Chondrocyte (in vitro differentiated cells): ENCODE results near the gene CHST7. TPM values are rescaled to one million over a fixed set of nuclear protein-coding genes. Genes with fewer than 3 reads are reported as not detected.

Experiments used
- DNase-seq: peaks from one replicate; pipeline ENCODE4 v3.0.0; 2021; ENCODE audit warnings: mixed read lengths, low spot score
- H3K27ac Mint-ChIP-seq: one replicate; pipeline ENCODE4 v1.8.0; 2021; ENCODE audit warnings: mild to moderate bottlenecking, moderate library complexity, mixed read lengths; ENCODE audit not compliant: unreplicated experiment
- H3K27me3 Mint-ChIP-seq: 2 replicates; pipeline ENCODE4 v1.8.0; 2021; ENCODE audit warnings: low read depth, mixed read lengths
- H3K36me3 Mint-ChIP-seq: 2 replicates; pipeline ENCODE4 v1.8.0; 2021; ENCODE audit warnings: low read depth, mixed read lengths
- H3K4me1 Mint-ChIP-seq: 2 replicates; pipeline ENCODE4 v1.8.0; 2021; ENCODE audit warnings: low read depth, mild to moderate bottlenecking, mixed read lengths
- H3K4me3 Mint-ChIP-seq: one replicate; pipeline ENCODE4 v1.8.0; 2021; ENCODE audit warnings: mild to moderate bottlenecking, moderate library complexity, mixed read lengths; ENCODE audit not compliant: unreplicated experiment
- H3K9me3 Mint-ChIP-seq: 2 replicates; pipeline ENCODE4 v1.8.0; 2021; ENCODE audit warnings: low read depth, mixed read lengths
- total RNA-seq: library from RNA; stranded (reverse); gene quantifications from 3 replicates; pipeline ENCODE4 v1.2.1, GENCODE V29; 2021
- TF ChIP-seq, protein P1 (sequence below): fragments of 200-600 bp; sonication (generic); IDR thresholded peaks from 2 replicates; pipeline ENCODE4 v1.5.0; 2021; ENCODE audit warnings: antibody characterized with exemption, mild to moderate bottlenecking, moderate library complexity

The CHST7 gene
- total RNA-seq, 1 donor from 2014 or later: 7.0 TPM

- no peak for DNase-seq
- Mint-ChIP-seq H3K27ac (no peak overlapping the region), H3K9me3 (peaks cover 4% of the 10 kb centered on the region), H3K4me1 (peaks cover 56% of the 10 kb centered on the region), H3K4me3 (no peak overlapping the region), H3K36me3 (no peaks in the 10 kb centered on the region), H3K27me3 (no peaks in the 10 kb centered on the region)
- TF ChIP-seq, protein P1, sequence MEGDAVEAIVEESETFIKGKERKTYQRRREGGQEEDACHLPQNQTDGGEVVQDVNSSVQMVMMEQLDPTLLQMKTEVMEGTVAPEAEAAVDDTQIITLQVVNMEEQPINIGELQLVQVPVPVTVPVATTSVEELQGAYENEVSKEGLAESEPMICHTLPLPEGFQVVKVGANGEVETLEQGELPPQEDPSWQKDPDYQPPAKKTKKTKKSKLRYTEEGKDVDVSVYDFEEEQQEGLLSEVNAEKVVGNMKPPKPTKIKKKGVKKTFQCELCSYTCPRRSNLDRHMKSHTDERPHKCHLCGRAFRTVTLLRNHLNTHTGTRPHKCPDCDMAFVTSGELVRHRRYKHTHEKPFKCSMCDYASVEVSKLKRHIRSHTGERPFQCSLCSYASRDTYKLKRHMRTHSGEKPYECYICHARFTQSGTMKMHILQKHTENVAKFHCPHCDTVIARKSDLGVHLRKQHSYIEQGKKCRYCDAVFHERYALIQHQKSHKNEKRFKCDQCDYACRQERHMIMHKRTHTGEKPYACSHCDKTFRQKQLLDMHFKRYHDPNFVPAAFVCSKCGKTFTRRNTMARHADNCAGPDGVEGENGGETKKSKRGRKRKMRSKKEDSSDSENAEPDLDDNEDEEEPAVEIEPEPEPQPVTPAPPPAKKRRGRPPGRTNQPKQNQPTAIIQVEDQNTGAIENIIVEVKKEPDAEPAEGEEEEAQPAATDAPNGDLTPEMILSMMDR: no peak
Observed at GRCh38 chrX:46580613-46581012, 7.0 kb downstream of the CHST7 start.

GRCh38 chrX:46582325-46582724 lies 8.8 kb downstream of the CHST7 start:
- TF ChIP-seq, protein P1: no peak
- Mint-ChIP-seq H3K36me3 (no peaks in the 10 kb centered on the region), H3K9me3 (peaks cover 4% of the 10 kb centered on the region), H3K4me3 (no peak overlapping the region), H3K4me1 (peaks cover 54% of the 10 kb centered on the region), H3K27me3 (no peaks in the 10 kb centered on the region), H3K27ac (peak overlapping the region; percentile 93)
- DNase-seq: no peak

GRCh38 chrX:46582966-46583365 lies 9.4 kb downstream of the CHST7 start:
- H3K27me3 Mint-ChIP-seq: no peaks in the 10 kb centered on the region
- H3K36me3 Mint-ChIP-seq: no peaks in the 10 kb centered on the region
- H3K4me3 Mint-ChIP-seq: no peak overlapping the region
- TF ChIP-seq, protein P1: no peak
- H3K4me1 Mint-ChIP-seq: peaks cover 58% of the 10 kb centered on the region
- H3K27ac Mint-ChIP-seq: peak overlapping the region; percentile 93
- H3K9me3 Mint-ChIP-seq: peaks cover 4% of the 10 kb centered on the region
- DNase-seq: no peak

GRCh38 chrX:46584736-46585135 lies 11.2 kb downstream of the CHST7 start:
- DNase-seq: no peak
- TF ChIP-seq, protein P1: no peak
- Mint-ChIP-seq H3K4me1 (peaks cover 72% of the 10 kb centered on the region), H3K36me3 (no peaks in the 10 kb centered on the region), H3K27me3 (no peaks in the 10 kb centered on the region), H3K27ac (peak overlapping the region; percentile 83), H3K4me3 (no peak overlapping the region), H3K9me3 (peaks cover 4% of the 10 kb centered on the region)

- no peak for DNase-seq
- Mint-ChIP-seq H3K27me3 (no peaks in the 10 kb centered on the region), H3K36me3 (no peaks in the 10 kb centered on the region), H3K4me1 (peaks cover 73% of the 10 kb centered on the region), H3K4me3 (no peak overlapping the region), H3K27ac (peak overlapping the region; percentile 82), H3K9me3 (peaks cover 4% of the 10 kb centered on the region)
- TF ChIP-seq, protein P1: no peak
Observed at GRCh38 chrX:46587158-46587557, 13.6 kb downstream of the CHST7 start.
